WERI-Rb-1 (cell line): ENCODE results near the gene HS1BP3.
A peak's percentile ranks its signal among the peaks of the same experiment; 100 is the strongest.

ENCODE experiments used
- DNase-seq: peaks from one replicate; pipeline ENCODE4 v3.0.0-alpha.2; 2020
- H3K27ac ChIP-seq: fragments of 250-450 bp; sonication (Bioruptor Pico); 2 replicates; pipeline ENCODE4 v1.5.1; 2020; ENCODE audit warnings: mild to moderate bottlenecking, moderate library complexity
- H3K27me3 ChIP-seq: fragments of 250-450 bp; sonication (Bioruptor Pico); 2 replicates; pipeline ENCODE4 v1.5.1; 2021; ENCODE audit warnings: mild to moderate bottlenecking, low read depth, moderate library complexity; ENCODE audit not compliant: insufficient read depth, severe bottlenecking
- H3K36me3 ChIP-seq: fragments of 250-450 bp; sonication (Bioruptor Pico); 2 replicates; pipeline ENCODE4 v1.5.1; 2020; ENCODE audit warnings: mild to moderate bottlenecking, moderate library complexity
- H3K4me3 ChIP-seq: 2 replicates; pipeline ENCODE4 v1.5.1; 2011; ENCODE audit warnings: low read depth, mild to moderate bottlenecking, control low read depth, low read length
- H3K9me3 ChIP-seq: fragments of 250-450 bp; sonication (Bioruptor Pico); 2 replicates; pipeline ENCODE4 v1.5.1; 2021; ENCODE audit warnings: mild to moderate bottlenecking, moderate library complexity; ENCODE audit not compliant: severe bottlenecking
- CTCF ChIP-seq: IDR thresholded peaks from 2 replicates; pipeline ENCODE4 v1.5.1; 2011; ENCODE audit warnings: low read depth, mild to moderate bottlenecking, control low read depth, inconsistent platforms, low read length

The HS1BP3 gene

GRCh38 chr2:20621366-20622295 is 29.3 kb downstream of the HS1BP3 start:
- peak; percentile 64 for DNase-seq
- 0 out of 2 replicates have a peak, but pooled peaks have one; percentile 1 for TF ChIP-seq CTCF

GRCh38 chr2:20620696-20621365 is 30.1 kb downstream of the HS1BP3 start:
- Histone ChIP-seq H3K27me3 (no peaks in the 10 kb centered on the region), H3K9me3 (no peaks in the 10 kb centered on the region), H3K4me3 (no peak overlapping the region), H3K27ac (peak overlapping the region; percentile 74), H3K36me3 (no peaks in the 10 kb centered on the region)
- DNase-seq = no peak
- no peak for TF ChIP-seq CTCF

More at GRCh38 chr2:20621366-20622295, 29.3 kb downstream of the HS1BP3 start:
- Histone ChIP-seq H3K27ac (peak overlapping the region; percentile 74), H3K4me3 (no peak overlapping the region), H3K36me3 (no peaks in the 10 kb centered on the region), H3K9me3 (no peaks in the 10 kb centered on the region), H3K27me3 (no peaks in the 10 kb centered on the region)

DNA sequence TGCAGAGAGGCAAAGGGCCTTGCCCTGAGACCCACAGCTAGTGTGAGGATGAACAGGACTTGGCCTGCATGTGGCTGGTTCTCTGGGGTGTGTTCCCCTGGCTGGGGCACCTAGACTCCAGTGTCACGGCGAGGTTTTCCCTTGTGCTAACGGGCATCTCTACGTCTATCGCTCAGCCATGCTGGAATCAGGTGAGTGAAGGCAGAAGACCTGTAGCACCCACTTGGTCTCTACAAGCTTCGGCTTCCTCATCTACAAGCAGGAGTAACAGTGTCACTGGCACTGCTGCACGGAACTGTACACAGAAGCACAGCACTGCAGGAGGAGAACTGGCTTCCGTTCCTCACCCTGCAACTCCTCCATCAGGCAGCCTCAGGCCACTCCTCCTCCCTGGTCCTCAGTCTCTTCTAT is 30.6 kb downstream of the HS1BP3 start:
- no peak overlapping the region for H3K4me3 ChIP-seq
- no peaks in the 10 kb centered on the region for H3K36me3 ChIP-seq
- H3K27me3 ChIP-seq = no peaks in the 10 kb centered on the region
- DNase-seq = peak; percentile 8
- no peaks in the 10 kb centered on the region for H3K9me3 ChIP-seq
- TF ChIP-seq CTCF = no peak
- H3K27ac ChIP-seq = peak overlapping the region; percentile 74

GRCh38 chr2:20619624-20620024 is 31.3 kb downstream of the HS1BP3 start:
- H3K27me3 ChIP-seq = no peaks in the 10 kb centered on the region
- TF ChIP-seq CTCF = no peak
- H3K4me3 ChIP-seq = no peak overlapping the region
- DNase-seq = peak; percentile 9
- H3K9me3 ChIP-seq = no peaks in the 10 kb centered on the region
- H3K27ac ChIP-seq = no peak overlapping the region
- H3K36me3 ChIP-seq = no peaks in the 10 kb centered on the region

- DNase-seq = peak; percentile 15
- H3K27me3 ChIP-seq = no peaks in the 10 kb centered on the region
- TF ChIP-seq CTCF = no peak
- H3K36me3 ChIP-seq = no peaks in the 10 kb centered on the region
- no peak overlapping the region for H3K27ac ChIP-seq
- no peak overlapping the region for H3K4me3 ChIP-seq
- H3K9me3 ChIP-seq = no peaks in the 10 kb centered on the region
Observed at GRCh38 chr2:20618886-20619521, 31.9 kb downstream of the HS1BP3 start.
